SK-N-SH treated with all-trans-retinoic acid at 6 μM for 48 hours (cell line): Measurements from ENCODE around the gene SAPCD1.

Experiments
- CSDC2 ChIP-seq: fragments of 250-450 bp; sonication (Bioruptor Pico); IDR thresholded peaks from 2 replicates; pipeline ENCODE4 v1.5.0; 2020; ENCODE audit warnings: mild to moderate bottlenecking, moderate library complexity
- ESRRG ChIP-seq: fragments of 250-450 bp; sonication (Bioruptor Pico); IDR thresholded peaks from 2 replicates; pipeline ENCODE4 v1.6.1; 2021; ENCODE audit warnings: mild to moderate bottlenecking
- GLIS3 ChIP-seq: fragments of 250-450 bp; sonication (Bioruptor Pico); IDR thresholded peaks from 2 replicates; pipeline ENCODE4 v1.5.0; 2020; ENCODE audit warnings: mild to moderate bottlenecking, moderate library complexity
- TF ChIP-seq, protein P1 (sequence below): fragments of 250-450 bp; sonication (Bioruptor Pico); IDR thresholded peaks from 2 replicates; pipeline ENCODE4 v1.5.1; 2020; ENCODE audit warnings: low read depth, mild to moderate bottlenecking, moderate library complexity
- TF ChIP-seq, protein P2 (sequence below): fragments of 250-450 bp; sonication (Bioruptor Pico); IDR thresholded peaks from 2 replicates; pipeline ENCODE4 v1.8.0; 2020; ENCODE audit warnings: mild to moderate bottlenecking, moderate library complexity, borderline replicate concordance

DNA sequence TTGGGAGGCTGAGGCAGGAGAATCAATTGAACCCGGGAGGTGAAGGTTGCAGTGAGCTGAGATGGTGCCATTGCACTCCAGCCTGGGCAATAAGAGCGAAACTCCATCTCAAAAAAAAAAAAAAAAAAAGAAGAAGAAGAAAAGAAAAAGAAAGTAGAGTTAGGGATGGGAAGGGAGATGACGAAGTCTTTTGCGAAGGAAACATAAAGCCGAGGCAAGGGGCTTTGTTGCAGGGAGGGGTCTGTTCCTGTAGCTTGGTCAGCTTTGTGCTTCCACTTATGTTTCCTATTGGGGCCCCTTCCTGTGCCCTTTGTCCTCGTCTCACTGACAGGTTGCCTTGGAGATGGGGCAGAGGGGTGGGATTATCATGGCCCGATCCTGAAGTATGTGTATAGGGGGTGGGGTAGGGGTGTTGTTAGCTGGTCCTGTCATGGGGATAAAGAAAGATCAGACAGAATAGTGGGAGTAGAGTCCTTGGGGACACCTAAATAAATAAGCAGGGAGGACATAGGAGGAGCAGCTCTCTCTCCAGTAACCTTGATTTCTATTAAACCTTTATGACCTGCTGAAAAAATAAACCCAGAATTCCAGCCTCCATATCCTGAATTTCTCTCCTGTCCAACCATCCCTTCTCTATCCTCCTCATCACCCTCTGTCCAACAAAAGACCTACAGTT lies 25.0 kb upstream of the SAPCD1 start:
- TF ChIP-seq, protein P1, sequence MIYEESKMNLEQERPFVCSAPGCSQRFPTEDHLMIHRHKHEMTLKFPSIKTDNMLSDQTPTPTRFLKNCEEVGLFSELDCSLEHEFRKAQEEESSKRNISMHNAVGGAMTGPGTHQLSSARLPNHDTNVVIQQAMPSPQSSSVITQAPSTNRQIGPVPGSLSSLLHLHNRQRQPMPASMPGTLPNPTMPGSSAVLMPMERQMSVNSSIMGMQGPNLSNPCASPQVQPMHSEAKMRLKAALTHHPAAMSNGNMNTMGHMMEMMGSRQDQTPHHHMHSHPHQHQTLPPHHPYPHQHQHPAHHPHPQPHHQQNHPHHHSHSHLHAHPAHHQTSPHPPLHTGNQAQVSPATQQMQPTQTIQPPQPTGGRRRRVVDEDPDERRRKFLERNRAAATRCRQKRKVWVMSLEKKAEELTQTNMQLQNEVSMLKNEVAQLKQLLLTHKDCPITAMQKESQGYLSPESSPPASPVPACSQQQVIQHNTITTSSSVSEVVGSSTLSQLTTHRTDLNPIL, result no peak
- TF ChIP-seq ESRRG (CRISPR knock-in tag), result no peak
- no peak for TF ChIP-seq GLIS3
- no peak for TF ChIP-seq CSDC2 (CRISPR knock-in tag)
- TF ChIP-seq, protein P2, sequence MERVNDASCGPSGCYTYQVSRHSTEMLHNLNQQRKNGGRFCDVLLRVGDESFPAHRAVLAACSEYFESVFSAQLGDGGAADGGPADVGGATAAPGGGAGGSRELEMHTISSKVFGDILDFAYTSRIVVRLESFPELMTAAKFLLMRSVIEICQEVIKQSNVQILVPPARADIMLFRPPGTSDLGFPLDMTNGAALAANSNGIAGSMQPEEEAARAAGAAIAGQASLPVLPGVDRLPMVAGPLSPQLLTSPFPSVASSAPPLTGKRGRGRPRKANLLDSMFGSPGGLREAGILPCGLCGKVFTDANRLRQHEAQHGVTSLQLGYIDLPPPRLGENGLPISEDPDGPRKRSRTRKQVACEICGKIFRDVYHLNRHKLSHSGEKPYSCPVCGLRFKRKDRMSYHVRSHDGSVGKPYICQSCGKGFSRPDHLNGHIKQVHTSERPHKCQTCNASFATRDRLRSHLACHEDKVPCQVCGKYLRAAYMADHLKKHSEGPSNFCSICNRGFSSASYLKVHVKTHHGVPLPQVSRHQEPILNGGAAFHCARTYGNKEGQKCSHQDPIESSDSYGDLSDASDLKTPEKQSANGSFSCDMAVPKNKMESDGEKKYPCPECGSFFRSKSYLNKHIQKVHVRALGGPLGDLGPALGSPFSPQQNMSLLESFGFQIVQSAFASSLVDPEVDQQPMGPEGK (CRISPR knock-in tag), result no peak
